Skin epidermis (tissue), 12 donors: ENCODE results near the gene RUVBL2.
"Not testable (repeated sequence)": the region's sequence is repeated elsewhere in the genome, so short reads cannot be mapped to it uniquely, and the experiment has no call there.

ENCODE experiments used
- H3K27ac ChIP-seq, 21 experiments: fragments of 200-600 bp; sonication (generic) in 11 of 21; one replicate each; pipeline ENCODE4 v1.5.0; 2020; ENCODE audit warnings: mild to moderate bottlenecking in 3 of 21, inconsistent platforms in 2 of 21, moderate library complexity in 2 of 21
- H3K4me3 ChIP-seq, 7 experiments: fragments of 200-600 bp; sonication (generic) in 2 of 7; one replicate each; pipeline ENCODE4 v1.5.0; 2020; ENCODE audit warnings: inconsistent platforms in 2 of 7, mild to moderate bottlenecking in 2 of 7, moderate library complexity in 1 of 7

The RUVBL2 gene

DNA sequence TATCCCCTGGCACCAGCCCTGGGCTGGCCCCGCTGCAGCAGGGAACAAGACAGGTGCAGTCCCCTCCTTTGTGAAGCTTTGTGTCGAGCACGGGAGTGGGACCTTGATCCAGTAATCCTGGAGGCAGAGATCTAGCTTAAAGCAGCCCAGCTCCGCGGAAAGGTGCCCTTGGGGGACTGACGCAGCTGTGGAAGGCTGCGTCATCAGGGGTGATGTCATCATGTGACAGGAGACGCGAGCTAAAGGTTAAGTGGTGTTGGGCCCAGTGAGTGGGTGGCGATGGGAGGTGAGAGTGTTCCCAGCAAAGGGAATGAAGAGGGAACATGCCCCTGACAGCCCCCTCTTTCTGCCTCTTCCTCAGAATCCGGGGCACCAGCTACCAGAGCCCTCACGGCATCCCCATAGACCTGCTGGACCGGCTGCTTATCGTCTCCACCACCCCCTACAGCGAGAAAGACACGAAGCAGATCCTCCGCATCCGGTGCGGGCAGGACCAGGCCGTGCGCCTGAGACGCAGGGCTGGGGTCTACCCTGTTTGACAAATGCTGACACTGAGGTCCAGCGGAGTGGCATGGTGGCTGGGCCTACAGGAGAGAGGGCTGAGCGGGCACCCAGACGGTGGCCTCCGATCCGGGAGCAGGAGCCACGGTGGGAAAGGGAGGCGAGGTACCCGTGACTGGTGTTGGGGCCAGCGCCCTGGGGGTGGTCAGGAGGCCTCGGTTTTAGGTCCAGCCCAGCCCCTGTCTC lies 20.6 kb downstream of the RUVBL2 start:
- Histone ChIP-seq H3K27ac (no peak overlapping the region), H3K4me3 (no peak overlapping the region)

DNA sequence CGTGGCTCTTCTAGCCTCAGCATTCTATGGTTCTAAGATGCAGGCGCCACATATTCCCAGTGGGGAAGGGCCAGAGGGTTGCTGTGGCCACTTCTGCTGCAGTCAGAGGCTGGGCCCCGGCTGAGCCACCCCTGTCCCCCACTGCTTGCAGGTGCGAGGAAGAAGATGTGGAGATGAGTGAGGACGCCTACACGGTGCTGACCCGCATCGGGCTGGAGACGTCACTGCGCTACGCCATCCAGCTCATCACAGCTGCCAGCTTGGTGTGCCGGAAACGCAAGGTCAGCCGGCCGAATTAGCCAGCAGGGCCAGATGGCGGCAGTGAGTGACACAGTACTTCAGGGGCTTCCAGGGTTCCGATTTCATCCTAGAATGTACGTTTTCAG lies 21.2 kb downstream of the RUVBL2 start:
- Histone ChIP-seq H3K4me3 (no peak overlapping the region), H3K27ac (no peak overlapping the region)

DNA sequence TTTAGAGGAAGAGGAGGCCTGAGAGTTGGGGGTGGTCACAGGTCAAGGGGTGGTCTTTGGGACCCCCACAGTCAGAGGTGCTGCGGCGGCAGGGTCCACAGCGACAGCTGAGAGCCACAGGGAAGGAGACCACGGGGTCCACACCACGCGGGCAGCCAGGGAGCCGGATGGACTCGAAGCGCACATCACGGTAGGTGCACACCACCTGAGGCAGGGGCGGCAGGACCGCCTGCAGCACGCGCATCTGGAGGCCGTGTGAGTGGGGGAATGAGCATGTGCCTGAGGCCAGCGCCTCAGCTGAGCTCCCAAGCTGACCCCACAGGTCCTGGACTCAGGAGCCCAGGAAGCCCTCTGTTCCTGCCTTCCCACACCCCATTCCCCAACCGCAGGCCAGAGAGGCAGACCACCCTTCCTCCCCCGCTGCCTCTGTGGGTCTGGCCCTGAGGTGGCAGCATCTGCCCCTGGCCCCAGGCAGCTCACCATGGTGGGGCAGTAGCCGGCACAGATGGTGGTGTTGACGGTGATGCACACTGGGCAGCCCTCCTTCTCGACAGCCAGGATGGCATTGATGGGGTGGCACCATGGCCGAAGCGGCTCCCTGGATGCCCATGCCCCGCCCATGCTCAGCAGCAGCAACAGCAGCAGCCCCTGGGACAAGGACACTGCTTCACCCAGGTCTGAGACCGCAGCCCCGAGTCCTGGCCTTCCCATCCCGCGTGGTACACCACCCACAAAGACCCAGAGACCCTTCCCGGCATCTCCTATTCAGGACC lies 22.6 kb downstream of the RUVBL2 start:
- Histone ChIP-seq H3K4me3 (no peak overlapping the region), H3K27ac (no peak overlapping the region)

DNA sequence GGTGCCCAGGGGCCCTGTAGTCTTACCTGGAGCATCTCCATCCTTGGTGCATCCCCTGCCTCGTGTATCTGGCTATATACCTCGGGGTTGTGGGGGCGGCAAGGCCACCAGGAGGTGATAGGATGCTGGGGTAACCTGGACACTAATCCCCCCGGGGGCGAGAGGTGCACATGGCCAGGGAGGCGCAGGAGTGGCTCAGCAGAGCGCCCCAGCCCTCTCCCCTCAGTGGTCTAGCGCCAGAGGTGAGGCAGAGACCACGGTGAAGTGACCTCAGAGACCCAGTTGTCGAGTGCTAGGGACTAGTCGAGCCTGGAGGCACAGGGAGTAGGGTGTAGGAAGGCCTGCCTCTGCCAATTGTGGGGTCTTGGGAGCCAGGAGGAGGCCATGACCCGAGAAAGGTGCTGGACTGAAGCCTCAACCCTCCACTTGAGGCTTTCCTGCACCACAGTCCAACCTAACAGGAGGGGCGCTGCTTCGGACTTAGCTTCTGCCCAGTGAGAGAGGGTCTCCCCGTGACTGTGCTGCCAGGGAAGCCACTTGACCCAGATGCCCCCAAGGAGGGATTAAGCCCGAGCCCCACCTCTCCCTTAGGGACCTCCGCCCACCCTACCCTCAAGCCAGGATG lies 23.5 kb downstream of the RUVBL2 start, which contains the start of gene LHB:
TSS of gene LHB (minus strand) at position 51 of the 625 bp plus-strand sequence. CDS start at position 41, 10 bp downstream.
- Histone ChIP-seq H3K27ac (peak within 1 kb of the TSS in 8 of 21 experiments; percentile 4 to 69 (median 23)), H3K4me3 (peak within 1 kb of the TSS; percentile 19 to 48 (median 37))

DNA sequence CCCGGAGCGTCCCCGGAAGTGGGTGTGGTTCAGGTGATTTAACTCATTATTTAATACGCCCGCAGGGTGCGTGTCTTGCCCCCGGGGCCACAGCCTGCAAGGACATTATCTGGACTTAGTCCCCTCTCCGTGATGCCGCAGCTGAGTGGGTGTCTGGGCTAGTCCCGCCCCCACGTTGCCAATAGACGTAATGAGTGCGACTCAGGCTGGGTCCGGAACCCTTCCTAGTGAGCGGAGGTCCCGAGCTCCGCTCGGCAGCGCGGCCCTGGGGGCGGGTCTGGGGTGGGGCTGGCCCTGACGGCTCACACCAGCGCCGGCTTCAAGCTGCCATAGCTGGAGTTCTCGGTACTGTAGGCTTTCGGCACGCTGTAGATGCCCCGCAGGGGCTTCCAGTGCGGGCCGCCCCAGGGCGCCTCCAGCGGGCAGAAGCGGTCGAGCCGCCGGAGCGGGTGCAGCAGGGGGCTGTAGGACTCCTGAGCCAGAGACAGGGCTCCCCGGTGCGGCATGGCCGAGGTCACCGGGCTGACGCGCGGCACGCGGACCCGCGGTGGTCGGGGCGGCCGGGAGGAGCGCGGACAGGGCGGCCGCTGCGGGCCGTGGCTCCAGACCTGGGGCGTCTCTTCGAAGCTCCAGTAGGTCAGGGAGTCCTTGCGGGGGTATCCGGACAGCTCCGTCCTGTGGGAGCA lies 24.1 kb downstream of the RUVBL2 start:
- peak overlapping the region in 8 of 21 experiments; percentile 4 to 69 (median 23) for H3K27ac ChIP-seq
- peak overlapping the region; percentile 19 to 48 (median 37) for H3K4me3 ChIP-seq

DNA sequence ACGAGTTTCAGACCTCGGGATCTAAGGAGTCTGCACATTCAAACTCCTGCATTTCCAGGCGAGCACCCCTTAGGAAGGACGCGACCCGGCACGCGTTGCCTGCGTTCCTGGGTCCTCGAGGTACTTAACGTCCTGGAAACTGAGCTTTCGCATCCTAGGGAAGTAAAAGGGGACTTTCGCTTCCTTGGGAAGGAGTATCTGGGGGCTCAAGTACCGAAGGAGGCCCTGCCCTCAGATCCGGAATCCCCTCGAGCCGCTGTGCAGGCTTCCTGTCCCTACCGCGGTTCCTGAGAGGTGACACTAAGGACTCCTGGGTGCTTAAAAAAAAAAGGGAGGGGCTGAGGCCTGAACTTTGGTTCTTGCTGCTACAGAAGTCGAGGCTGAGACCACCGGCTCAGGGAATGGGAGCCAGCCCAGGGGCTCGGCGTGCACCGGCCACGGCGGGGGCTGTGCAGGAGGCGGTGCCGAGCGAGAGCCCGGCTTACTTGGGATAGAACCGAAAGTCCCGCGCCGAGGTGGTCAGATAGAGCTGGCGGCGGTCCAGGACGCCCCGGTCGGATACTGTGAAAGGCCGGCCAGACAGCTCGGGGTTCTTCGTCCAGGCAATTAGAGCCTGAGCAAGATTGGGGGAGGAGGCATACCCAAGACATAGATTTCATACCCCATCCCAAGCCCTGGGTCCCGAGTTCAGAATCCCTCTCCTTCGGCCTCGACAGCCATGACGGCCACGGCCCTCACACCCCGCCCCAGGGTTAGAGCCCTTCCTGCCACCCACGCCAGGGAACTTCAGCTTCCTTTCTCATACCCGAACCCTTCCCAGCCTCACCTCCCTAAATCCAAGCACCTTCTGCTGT lies 24.9 kb downstream of the RUVBL2 start:
- peak overlapping the region in 3 of 21 experiments; percentile 8 to 69 (median 60) for H3K27ac ChIP-seq
- peak overlapping the region; percentile 19 to 48 (median 37) for H3K4me3 ChIP-seq

DNA sequence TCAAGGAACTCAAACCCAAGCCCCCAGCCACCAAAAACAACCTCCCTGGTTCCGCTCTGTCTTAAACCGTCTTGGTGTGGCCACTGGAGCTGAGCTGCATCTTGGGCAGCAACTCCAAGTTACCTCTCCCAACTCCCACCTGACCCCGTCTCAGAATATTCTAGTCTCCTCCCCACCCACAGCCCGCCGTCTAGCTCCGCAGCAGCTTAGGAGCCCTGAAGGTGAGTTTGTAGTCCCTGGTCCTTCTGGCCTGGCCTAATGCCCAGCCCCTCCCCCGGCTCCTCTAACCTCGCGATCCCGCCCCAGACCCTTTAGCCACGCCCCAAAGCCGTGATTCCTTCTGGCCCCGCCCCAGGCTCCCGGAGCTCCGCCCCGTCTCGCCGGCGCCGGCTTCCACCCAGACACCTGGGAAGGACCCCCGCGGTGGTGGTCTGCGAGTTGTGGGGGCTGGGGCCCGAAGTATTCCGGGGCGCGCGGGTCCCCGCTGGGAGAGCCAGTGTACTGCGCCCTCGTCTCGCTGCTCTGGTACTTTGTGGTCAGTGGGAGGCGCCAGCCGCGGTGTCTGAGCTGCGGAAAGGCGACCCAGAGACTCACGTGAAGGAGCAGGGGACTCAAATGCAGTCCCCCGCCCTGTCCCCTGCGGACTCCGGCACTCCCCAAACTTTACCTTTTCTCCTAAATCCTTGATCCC lies 25.7 kb downstream of the RUVBL2 start:
- Histone ChIP-seq H3K4me3 (peak overlapping the region; percentile 19 to 48 (median 37)), H3K27ac (peak overlapping the region in 2 of 21 experiments; percentile 29)

DNA sequence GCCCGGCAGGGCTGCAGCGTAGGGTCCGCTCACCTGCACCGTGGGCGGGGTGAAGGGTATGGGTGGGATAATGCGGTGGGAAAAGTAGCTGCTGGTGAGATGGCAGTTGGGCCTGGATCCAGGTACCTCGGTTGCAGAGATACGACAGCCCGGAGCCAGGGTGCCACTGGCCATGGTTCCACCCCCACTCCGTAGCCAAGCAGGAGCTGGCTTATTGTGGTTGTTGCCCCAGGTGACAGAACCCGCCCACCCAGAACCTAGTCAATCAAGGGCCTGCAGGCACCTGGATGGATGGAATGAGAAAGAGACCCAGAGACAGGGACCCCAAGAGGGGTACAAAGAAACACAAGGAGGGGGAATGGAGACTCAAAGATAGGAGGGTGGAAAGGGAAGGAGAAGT lies 26.7 kb downstream of the RUVBL2 start:
- no peak overlapping the region for H3K27ac ChIP-seq
- no peak overlapping the region for H3K4me3 ChIP-seq

DNA sequence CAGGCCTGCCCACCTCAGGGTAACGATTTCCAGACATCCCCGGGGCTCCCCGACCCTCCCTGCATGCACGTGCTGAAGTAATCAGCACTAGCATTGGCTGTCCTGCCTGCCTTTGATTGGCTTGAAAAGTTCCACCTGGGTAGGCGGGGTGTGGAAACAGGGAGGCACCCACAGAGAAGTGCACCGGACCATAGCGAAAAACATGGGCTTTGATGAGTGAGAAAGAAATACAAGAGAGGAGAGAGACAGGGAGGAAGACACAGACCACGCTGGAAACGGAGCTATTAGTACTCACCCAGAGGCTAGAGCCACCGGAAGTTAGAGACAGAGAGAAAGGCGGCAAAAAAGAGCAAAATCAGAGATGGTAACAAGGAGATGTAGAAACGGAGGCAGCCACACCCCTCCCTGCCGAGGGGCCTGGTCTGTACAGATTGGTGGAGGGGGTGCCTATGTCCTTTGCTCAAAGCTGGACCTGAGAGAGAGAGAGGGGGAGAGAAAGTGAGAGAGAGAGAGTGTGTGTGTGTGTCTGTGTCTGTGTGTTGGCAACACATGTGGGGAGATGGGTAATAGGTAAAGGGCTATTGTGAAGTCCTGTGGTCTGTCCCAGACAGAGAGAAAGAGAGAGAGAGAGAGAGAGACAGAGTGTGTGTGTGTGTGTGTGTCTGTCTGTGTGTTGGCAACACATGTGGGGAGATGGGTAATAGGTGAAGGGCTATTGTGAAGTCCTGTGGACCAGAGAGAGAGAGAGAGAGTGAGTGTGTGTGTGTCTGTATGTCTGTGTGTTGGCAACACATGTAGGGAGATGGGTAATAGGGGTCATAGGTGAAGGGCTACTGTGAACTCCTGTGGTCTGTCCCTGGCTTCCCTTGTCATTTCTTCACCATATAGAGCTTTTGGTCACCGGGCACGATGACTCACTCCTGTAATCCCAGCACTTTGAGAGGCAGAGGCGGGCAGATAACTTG lies 27.5 kb downstream of the RUVBL2 start:
- Histone ChIP-seq H3K27ac (no peak overlapping the region), H3K4me3 (no peak overlapping the region)

DNA sequence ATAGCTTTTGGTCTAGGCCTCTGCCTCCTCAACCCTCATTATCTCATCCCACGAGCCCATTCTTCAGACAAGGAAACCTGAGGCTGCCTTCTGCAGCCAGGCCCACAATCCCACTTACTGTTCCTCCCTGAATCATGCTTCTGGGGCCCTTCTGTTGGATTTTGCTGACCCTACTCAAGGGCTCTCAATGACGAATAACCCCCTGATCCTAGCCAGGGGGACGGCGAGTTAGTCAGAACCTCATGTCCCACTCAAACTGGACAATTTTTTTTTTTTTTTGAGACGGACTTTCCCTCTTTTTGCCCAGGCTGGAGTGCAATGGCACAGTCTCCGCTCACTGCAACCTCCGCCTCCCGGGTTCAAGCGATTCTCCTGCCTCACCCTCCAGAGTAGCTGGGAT lies 28.4 kb downstream of the RUVBL2 start:
- Histone ChIP-seq H3K27ac (no peak overlapping the region), H3K4me3 (no peak overlapping the region)

DNA sequence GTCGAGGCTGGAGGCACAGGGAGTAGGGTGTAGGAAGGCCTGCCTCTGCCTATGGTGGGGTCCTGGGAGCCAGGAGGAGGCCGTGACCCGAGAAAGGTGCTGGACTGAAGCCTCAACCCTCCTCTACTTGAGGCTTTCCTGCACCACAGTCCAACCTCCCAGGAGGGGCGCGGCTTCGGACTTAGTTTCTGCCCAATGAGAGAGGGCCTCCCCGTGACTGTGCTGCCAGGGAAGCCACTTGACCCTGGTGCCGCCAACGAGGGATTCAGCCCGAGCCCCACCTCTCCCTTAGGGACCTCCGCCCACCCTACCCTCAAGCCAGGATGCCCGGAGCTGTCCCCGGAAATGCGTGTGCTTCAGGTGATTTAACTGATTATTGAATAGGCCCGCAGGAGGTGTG lies 30.5 kb downstream of the RUVBL2 start, which contains the start of gene CGB3:
TSS of gene CGB3 (minus strand) at position 101 of the 400 bp plus-strand sequence. CDS start 362 bp downstream, outside the sequence.
- H3K27ac ChIP-seq, H3K4me3 ChIP-seq: not testable (repeated sequence)

DNA sequence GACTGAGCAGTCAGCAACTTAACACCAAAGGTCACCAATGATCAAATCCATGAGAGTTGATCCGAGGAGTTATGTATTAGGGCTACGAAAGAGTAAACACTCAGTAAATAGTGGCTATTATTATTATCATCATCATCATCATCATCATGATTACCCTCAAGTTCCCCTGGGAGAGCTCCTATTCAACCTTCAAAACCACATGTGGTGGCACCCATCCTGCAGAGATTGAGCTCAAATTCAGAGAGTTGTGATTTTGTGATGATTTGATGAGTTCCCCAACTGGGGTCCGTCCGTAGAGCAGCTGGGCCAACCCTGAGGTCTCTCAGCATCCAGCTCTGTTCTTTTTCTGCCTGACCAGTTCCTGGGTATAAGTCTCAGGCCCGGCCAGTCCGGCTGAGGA lies 31.4 kb downstream of the RUVBL2 start:
- not testable (repeated sequence) for H3K4me3 ChIP-seq, H3K27ac ChIP-seq

DNA sequence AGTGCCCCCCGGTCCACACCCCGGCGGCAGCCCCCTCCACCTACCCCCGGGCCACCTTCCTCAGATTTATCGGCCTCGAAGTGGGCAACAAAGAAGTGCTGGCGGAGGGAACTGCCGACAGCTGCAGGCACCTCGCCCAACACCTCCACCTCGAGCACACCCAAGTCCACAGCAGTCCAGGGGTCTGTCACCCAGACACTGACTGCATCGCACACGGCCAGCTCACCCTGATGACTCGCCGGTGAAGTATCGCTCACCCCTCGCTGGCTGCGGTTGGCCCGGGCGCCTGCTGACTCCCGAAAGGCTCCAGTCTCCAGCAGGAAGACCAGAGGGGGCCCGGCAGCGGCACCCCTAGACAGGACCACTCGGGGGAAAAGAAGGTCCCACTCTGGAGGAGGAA lies 31.9 kb downstream of the RUVBL2 start:
- not testable (repeated sequence) for H3K27ac ChIP-seq, H3K4me3 ChIP-seq

DNA sequence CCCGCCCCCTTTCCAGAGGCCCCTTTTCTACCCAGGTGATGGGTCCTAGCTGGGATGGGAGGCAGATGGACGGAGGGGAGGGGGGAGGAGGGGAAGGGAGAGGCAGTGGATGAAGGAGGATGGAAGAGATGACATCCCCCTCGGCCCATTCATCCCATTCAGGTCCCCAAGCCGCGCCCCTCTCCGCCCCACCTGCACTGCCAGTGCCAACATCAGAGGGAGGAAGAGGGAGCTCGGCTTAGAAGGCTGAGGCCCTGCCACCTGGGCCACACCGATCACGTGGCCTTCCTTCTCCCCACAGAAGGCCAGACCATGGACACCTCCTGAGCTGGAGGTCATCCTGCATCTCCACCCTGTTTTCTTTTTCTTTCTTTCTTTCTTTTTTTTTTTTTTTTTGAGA lies 35.0 kb downstream of the RUVBL2 start:
- not testable (repeated sequence) for H3K27ac ChIP-seq, H3K4me3 ChIP-seq

DNA sequence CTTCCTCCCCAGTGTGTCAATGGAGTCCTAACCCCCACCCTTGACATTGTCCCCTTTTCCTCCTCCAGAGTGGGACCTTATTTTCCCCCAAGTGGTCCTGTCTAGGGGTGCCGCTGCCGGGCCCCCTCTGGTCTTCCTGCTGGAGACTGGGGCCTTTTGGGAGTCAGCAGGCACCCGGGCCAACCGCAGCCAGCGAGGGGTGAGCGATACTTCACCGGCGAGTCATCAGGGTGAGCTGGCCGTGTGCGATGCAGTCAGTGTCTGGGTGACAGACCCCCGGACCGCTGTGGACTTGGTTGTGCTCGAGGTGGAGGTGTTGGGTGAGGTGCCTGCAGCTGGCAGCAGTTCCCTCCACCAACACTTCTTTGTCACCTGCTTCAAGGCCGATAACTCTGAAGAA lies 36.1 kb downstream of the RUVBL2 start:
- not testable (repeated sequence) for H3K4me3 ChIP-seq, H3K27ac ChIP-seq

DNA sequence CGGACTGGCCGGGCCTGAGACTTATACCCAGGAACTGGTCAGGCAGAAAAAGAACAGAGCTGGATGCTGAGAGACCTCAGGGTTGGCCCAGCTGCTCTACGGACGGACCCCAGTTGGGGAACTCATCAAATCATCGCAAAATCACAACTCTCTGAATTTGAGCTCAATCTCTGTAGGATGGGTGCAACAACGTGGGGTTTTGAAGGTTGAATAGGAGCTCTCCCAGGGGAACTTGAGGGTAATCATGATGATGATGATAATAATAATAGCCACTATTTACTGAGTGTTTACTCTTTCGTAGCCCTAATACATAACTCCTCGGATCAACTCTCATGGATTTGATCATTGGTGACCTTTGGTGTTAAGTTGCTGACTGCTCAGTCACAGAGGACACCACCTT lies 36.6 kb downstream of the RUVBL2 start:
- not testable (repeated sequence) for H3K4me3 ChIP-seq

DNA sequence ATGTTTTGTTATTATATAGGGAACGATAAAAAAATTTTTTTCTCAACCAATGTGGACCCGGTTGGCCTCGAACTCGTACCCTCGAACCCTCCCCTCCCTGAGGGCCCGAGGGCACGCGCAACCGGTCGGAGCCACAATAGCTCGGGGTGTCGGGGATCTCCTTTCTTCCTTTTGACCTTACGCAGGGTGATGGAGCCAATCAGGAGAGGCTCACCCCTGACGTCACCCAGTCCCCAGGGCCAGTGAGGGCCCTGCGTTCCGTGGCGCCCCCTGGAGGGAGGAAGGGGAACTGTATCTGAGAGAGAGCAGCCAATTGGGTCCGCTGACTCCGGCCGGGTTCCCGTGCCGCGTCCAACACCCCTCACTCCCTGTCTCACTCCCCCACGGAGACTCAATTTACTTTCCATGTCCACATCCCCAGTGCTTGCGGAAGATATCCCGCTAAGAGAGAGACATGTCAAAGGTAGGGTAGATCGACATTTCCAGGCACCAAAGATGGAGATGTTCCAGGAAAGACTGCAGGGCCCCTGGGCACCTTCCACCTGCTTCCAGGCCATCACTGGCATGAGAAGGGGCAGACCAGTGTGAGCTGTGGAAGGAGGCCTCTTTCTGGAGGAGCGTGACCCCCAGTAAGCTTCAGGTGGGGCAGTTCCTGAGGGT lies 38.1 kb downstream of the RUVBL2 start, which contains the start of gene CGB2:
TSS of gene CGB2 (plus strand) at position 249 of the 660 bp plus-strand sequence. CDS start at position 455, 206 bp downstream.
- H3K27ac ChIP-seq, H3K4me3 ChIP-seq: not testable (repeated sequence)

More for the DNA sequence above, 36.6 kb downstream of the RUVBL2 start:
- H3K27ac ChIP-seq = not testable (repeated sequence)
